Bronchial epithelial cell (primary cell): ENCODE results near the gene ANKH. TPM values are rescaled to one million over a fixed set of nuclear protein-coding genes. Genes with fewer than 3 reads are reported as not detected.

Source experiments
- DNase-seq: peaks from one replicate; pipeline ENCODE4 v3.0.0-alpha.2; 2010; ENCODE audit warnings: low read depth
- FAIRE-seq: peaks from 2 replicates; lab custom pipeline; 2011; peaks lifted over from hg19 to GRCh38; lab: Jason Lieb, UNC
- H3K27me3 ChIP-seq: 2 replicates; pipeline ENCODE4 v1.5.1; 2011; ENCODE audit warnings: low read length; ENCODE audit not compliant: control insufficient read depth, insufficient read depth
- H3K36me3 ChIP-seq: 2 replicates; pipeline ENCODE4 v1.5.1; 2011; ENCODE audit warnings: low read length; ENCODE audit not compliant: control insufficient read depth, insufficient read depth
- H3K4me3 ChIP-seq: 2 replicates; pipeline ENCODE4 v1.5.1; 2011; ENCODE audit warnings: mild to moderate bottlenecking, low read depth, low read length, control low read depth
- total RNA-seq: library from RNA; depleted of rRNA; stranded (reverse); fragments of >200 nt; gene quantifications from 2 replicates; pipeline ENCODE4 v1.2.1, GENCODE V29; 2014
- TF ChIP-seq, protein P1 (sequence below): IDR thresholded peaks from 2 replicates; pipeline ENCODE4 v1.5.1; 2011; ENCODE audit warnings: mild to moderate bottlenecking, moderate library complexity, low read length, control low read depth, inconsistent platforms; ENCODE audit not compliant: insufficient read depth, severe bottlenecking

Gene ANKH
- total RNA-seq, 1 donor from 2014 or later, result 12.9 TPM

- DNase-seq (peak; percentile 35), FAIRE-seq (no peak)
- Histone ChIP-seq H3K27me3 (no peaks in the 10 kb centered on the region), H3K4me3 (no peak overlapping the region), H3K36me3 (peaks cover 16% of the 10 kb centered on the region)
- TF ChIP-seq, protein P1, sequence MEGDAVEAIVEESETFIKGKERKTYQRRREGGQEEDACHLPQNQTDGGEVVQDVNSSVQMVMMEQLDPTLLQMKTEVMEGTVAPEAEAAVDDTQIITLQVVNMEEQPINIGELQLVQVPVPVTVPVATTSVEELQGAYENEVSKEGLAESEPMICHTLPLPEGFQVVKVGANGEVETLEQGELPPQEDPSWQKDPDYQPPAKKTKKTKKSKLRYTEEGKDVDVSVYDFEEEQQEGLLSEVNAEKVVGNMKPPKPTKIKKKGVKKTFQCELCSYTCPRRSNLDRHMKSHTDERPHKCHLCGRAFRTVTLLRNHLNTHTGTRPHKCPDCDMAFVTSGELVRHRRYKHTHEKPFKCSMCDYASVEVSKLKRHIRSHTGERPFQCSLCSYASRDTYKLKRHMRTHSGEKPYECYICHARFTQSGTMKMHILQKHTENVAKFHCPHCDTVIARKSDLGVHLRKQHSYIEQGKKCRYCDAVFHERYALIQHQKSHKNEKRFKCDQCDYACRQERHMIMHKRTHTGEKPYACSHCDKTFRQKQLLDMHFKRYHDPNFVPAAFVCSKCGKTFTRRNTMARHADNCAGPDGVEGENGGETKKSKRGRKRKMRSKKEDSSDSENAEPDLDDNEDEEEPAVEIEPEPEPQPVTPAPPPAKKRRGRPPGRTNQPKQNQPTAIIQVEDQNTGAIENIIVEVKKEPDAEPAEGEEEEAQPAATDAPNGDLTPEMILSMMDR, result no peak
These were observed 175.5 kb downstream of the ANKH start for GRCh38 chr5:14696057-14696456.

DNA sequence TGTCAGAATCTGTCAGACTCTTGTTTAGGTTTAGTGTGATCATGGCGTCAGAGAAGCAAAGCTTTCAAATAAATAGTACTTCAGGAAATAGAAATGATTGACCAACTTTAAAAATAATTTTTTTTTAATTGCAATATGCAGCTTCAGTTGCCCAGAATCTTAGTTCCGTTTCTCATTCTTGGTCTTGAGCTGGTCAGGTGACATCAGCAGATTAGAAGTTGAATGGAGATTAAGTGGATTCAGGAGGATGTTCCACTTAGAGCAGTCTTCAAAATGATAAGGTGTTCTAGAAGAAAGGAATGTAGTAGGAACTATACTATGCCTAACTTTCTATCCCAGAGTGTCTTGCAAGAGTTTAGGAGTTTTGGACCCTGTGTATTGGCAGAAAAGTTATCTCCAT lies 176.4 kb downstream of the ANKH start:
- Histone ChIP-seq H3K4me3 (no peak overlapping the region), H3K27me3 (no peaks in the 10 kb centered on the region), H3K36me3 (peaks cover 22% of the 10 kb centered on the region)
- TF ChIP-seq, protein P1, result no peak
- FAIRE-seq (no peak), DNase-seq (no peak)

- DNase-seq, result no peak
- Histone ChIP-seq H3K4me3 (no peak overlapping the region), H3K27me3 (no peaks in the 10 kb centered on the region), H3K36me3 (peaks cover 26% of the 10 kb centered on the region)
- TF ChIP-seq, protein P1, result no peak
- no peak for FAIRE-seq
These were observed 178.5 kb downstream of the ANKH start for GRCh38 chr5:14693070-14693469.

DNA sequence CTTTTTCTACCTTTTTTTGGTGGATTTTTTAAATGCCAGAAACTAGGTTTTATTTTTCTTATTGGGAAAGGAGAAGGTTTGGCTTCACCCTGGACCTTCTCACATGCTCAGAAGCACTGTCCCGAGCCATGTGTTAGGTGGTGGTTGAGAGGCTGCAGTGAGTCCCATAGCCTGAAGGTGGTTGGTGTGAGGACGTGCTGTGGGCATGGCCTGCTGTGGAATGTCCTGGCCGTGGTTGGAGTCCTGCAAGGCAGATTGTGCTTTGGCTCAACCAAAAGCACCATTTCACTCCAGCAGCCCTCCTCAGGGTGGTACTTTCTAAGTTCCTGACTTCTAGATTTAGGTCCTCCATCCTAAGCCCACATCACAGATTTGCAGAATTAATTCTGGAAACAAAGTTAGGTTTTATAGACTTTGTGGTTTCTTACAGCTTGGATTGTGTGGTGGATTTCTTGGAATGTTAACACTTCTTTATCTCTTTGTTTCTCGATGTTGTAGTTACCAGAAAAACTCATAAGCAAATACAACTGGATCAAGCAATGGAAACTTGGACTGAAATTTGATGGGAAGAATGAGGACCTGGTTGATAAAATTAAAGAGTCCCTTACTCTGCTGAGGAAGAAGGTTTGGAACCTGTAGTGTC lies 184.4 kb downstream of the ANKH start:
- FAIRE-seq, result no peak
- TF ChIP-seq, protein P1, result peak; percentile 15
- peaks cover 23% of the 10 kb centered on the region for H3K36me3 ChIP-seq

GRCh38 chr5:14686517-14686916 lies 185.1 kb downstream of the ANKH start:
- DNase-seq (peak; percentile 81), FAIRE-seq (no peak)
- TF ChIP-seq, protein P1, result no peak
- peaks cover 25% of the 10 kb centered on the region for H3K36me3 ChIP-seq
- no peaks in the 10 kb centered on the region for H3K27me3 ChIP-seq
- H3K4me3 ChIP-seq, result no peak overlapping the region

More for the DNA sequence above, 184.4 kb downstream of the ANKH start:
- Histone ChIP-seq H3K27me3 (no peaks in the 10 kb centered on the region), H3K4me3 (no peak overlapping the region)
- DNase-seq, result peak; percentile 35

GRCh38 chr5:14685757-14686156 lies 185.8 kb downstream of the ANKH start:
- H3K36me3 ChIP-seq, result peaks cover 23% of the 10 kb centered on the region
- FAIRE-seq, result no peak
- TF ChIP-seq, protein P1, result peak; percentile 59

More at GRCh38 chr5:14685757-14686156, 185.8 kb downstream of the ANKH start:
- DNase-seq, result peak; percentile 66
- H3K27me3 ChIP-seq, result no peaks in the 10 kb centered on the region
- H3K4me3 ChIP-seq, result no peak overlapping the region
